K562 (cell line): ENCODE data around the gene CPED1. TPM values are rescaled to one million over a fixed set of nuclear protein-coding genes. Genes with fewer than 3 reads are reported as not detected.

Source experiments
- ATF7 ChIP-seq: fragments of 450-650 bp; IDR thresholded peaks from 2 replicates; pipeline ENCODE4 v1.7.1; 2014; ENCODE audit warnings: mild to moderate bottlenecking, moderate library complexity
- BRD9 ChIP-seq: fragments of 450-650 bp; IDR thresholded peaks from 2 replicates; pipeline ENCODE4 v1.6.1; 2018; ENCODE audit warnings: low read depth; ENCODE audit not compliant: partially characterized antibody
- C11orf30 ChIP-seq: fragments of 450-650 bp; IDR thresholded peaks from 2 replicates; pipeline ENCODE4 v1.6.1; 2016; ENCODE audit warnings: low read depth, mild to moderate bottlenecking
- CBFB ChIP-seq: sonication (generic); formaldehyde crosslinking; IDR thresholded peaks from 2 replicates; pipeline ENCODE4 v1.4.0; 2020; ENCODE audit warnings: mild to moderate bottlenecking, missing genetic modification reagents
- CREB3L1 ChIP-seq: fragments of 450-650 bp; IDR thresholded peaks from 2 replicates; pipeline ENCODE4 v1.6.1; 2014; ENCODE audit warnings: low read depth, mild to moderate bottlenecking, moderate library complexity, borderline replicate concordance
- CTCF ChIP-seq, 3 experiments: IDR thresholded peaks in 2 of 3; conservative IDR thresholded peaks in 1 of 3; 2 replicates each; pipeline ENCODE4 v1.5.1; 2011 to 2012; ENCODE audit warnings: low read length in 3 of 3, mild to moderate bottlenecking in 3 of 3, control low read depth in 2 of 3, improper control_type of control experiment in 1 of 3, inconsistent platforms in 1 of 3, low read depth in 1 of 3, mixed read lengths in 1 of 3, moderate library complexity in 1 of 3; ENCODE audit not compliant: insufficient read depth in 2 of 3
- DIDO1 ChIP-seq: fragments of 450-650 bp; IDR thresholded peaks from 2 replicates; pipeline ENCODE4 v1.6.1; 2016; ENCODE audit warnings: low read depth, missing biosample characterization, missing genetic modification characterization
- DLX4 ChIP-seq: fragments of 250-450 bp; sonication (Bioruptor Pico); IDR thresholded peaks from 2 replicates; pipeline ENCODE4 v1.6.1; 2021; ENCODE audit warnings: mild to moderate bottlenecking
- GATAD2A ChIP-seq: fragments of 450-650 bp; IDR thresholded peaks from 2 replicates; pipeline ENCODE4 v1.6.1; 2017
- GATAD2B ChIP-seq: fragments of 450-650 bp; IDR thresholded peaks from 2 replicates; pipeline ENCODE4 v1.6.1; 2017; ENCODE audit warnings: mild to moderate bottlenecking, borderline replicate concordance
- KLF16 ChIP-seq: IDR thresholded peaks from 2 replicates; pipeline ENCODE4 v1.6.1; 2016; ENCODE audit warnings: antibody characterized with exemption
- NCOA2 ChIP-seq, 2 experiments: fragments of 450-650 bp; IDR thresholded peaks; 2 replicates each; pipeline ENCODE4 v1.6.1; 2018; ENCODE audit warnings: mild to moderate bottlenecking in 2 of 2, moderate library complexity in 1 of 2; ENCODE audit not compliant: partially characterized antibody in 2 of 2
- NCOA6 ChIP-seq: fragments of 450-650 bp; IDR thresholded peaks from 2 replicates; pipeline ENCODE4 v1.6.1; 2017; ENCODE audit warnings: mild to moderate bottlenecking
- RBM25 ChIP-seq: fragments of 200-400 bp; formaldehyde crosslinking; IDR thresholded peaks from 2 replicates; pipeline ENCODE4 v1.6.1; 2018; ENCODE audit warnings: low read length, low read depth, moderate library complexity; ENCODE audit not compliant: severe bottlenecking
- SRSF9 ChIP-seq: fragments of 200-400 bp; formaldehyde crosslinking; IDR thresholded peaks from 2 replicates; pipeline ENCODE4 v1.6.1; 2017; ENCODE audit warnings: low read depth, low read length, borderline replicate concordance
- TAF9B ChIP-seq: fragments of 450-650 bp; IDR thresholded peaks from 2 replicates; pipeline ENCODE4 v1.6.1; 2018; ENCODE audit warnings: mild to moderate bottlenecking; ENCODE audit not compliant: partially characterized antibody
- THAP7 ChIP-seq: fragments of 250-450 bp; sonication (Bioruptor Pico); IDR thresholded peaks from 2 replicates; pipeline ENCODE4 v1.5.0; 2021
- YBX1 ChIP-seq: fragments of 450-650 bp; IDR thresholded peaks from 2 replicates; pipeline ENCODE4 v1.7.1; 2016; ENCODE audit warnings: mild to moderate bottlenecking
- ZNF224 ChIP-seq: sonication (generic); formaldehyde crosslinking; IDR thresholded peaks from 2 replicates; pipeline ENCODE4 v1.8.0; 2022; ENCODE audit warnings: mild to moderate bottlenecking, missing genetic modification reagents
- ZNF77 ChIP-seq: fragments of 250-450 bp; sonication (Bioruptor Pico); IDR thresholded peaks from 2 replicates; pipeline ENCODE4 v1.5.0; 2020
- polyA plus RNA-seq, 8 experiments: library from polyadenylated mRNA; depleted of rRNA in 4 of 8; stranded (reverse) in 5 of 8; unstranded in 3 of 8; fragments of >200 nt; fragmentation: Nextera tagmentation in 2 of 8; fragmentation: Illumina TruSeq in 1 of 8; extraction: Ambion mirVana in 2 of 8; extraction: Trizol in 1 of 8; gene quantifications; 2 replicates each; pipeline versions ENCODE4 v1.2.1 to v1.2.3, GENCODE V29; 2011 to 2014; ENCODE audit warnings: inconsistent platforms in 1 of 8, missing spikeins in 1 of 8
- total RNA-seq, 7 experiments: library from RNA; depleted of rRNA in 6 of 7; stranded (reverse); fragments of >200 nt in 6 of 7; fragmentation: Illumina TruSeq in 2 of 7; extraction: Trizol in 2 of 7; gene quantifications; 2 replicates each; pipeline versions ENCODE4 v1.2.1 to v1.2.3, GENCODE V29; 2011 to 2021; ENCODE audit warnings: low replicate concordance in 1 of 7
- TF ChIP-seq, protein P1 (sequence below): sonication (generic); formaldehyde crosslinking; IDR thresholded peaks from 2 replicates; pipeline ENCODE4 v1.8.0; 2022; ENCODE audit warnings: mild to moderate bottlenecking, low read depth, missing genetic modification reagents
- TF ChIP-seq, protein P2 (sequence below): sonication (generic); IDR thresholded peaks from 2 replicates; pipeline ENCODE4 v1.6.1; 2016

Gene CPED1
- total and polyA plus RNA-seq, 9 of the 15 experiments (the other 6 are each of a cell fraction or from before 2014, with no cell fraction given) = 195 to 393 (median 290) TPM

- TF ChIP-seq C11orf30 = peak; percentile 79; the same call in 1 of the 2 replicates
- peak in 1 of 2 experiments; percentile 58 for TF ChIP-seq NCOA2 (IDR thresholded peaks at IDR 0.05; ENCODE audit: partially characterized antibody in 2 of 2)
- peak in 2 of 3 experiments; percentile 28 to 40; a peak in 2 of 6 replicates for TF ChIP-seq CTCF (IDR thresholded peaks at IDR 0.05 in 2 of 3, conservative IDR thresholded peaks at IDR 0.05 in 1 of 3; ENCODE audit: insufficient read depth in 2 of 3, low read depth in 1 of 3, low read length in 3 of 3)
- TF ChIP-seq, protein P1, sequence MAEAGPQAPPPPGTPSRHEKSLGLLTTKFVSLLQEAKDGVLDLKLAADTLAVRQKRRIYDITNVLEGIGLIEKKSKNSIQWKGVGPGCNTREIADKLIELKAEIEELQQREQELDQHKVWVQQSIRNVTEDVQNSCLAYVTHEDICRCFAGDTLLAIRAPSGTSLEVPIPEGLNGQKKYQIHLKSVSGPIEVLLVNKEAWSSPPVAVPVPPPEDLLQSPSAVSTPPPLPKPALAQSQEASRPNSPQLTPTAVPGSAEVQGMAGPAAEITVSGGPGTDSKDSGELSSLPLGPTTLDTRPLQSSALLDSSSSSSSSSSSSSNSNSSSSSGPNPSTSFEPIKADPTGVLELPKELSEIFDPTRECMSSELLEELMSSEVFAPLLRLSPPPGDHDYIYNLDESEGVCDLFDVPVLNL (CRISPR knock-in tag) = no peak
- no peak for TF ChIP-seq BRD9
- TF ChIP-seq CBFB = no peak
- TF ChIP-seq GATAD2B = peak; percentile 24; the same call in 1 of the 2 replicates
- TF ChIP-seq DLX4 (CRISPR knock-in tag) = no peak
- TF ChIP-seq SRSF9 = no peak
- no peak for TF ChIP-seq NCOA6
- no peak for TF ChIP-seq THAP7 (CRISPR knock-in tag)
- TF ChIP-seq TAF9B = no peak
- peak; percentile 77 for TF ChIP-seq ATF7
- no peak for TF ChIP-seq DIDO1
- 0 out of 2 replicates have a peak, but pooled peaks have one; percentile 10 for TF ChIP-seq CREB3L1
- no peak for TF ChIP-seq ZNF224 (CRISPR knock-in tag)
- no peak for TF ChIP-seq RBM25
- TF ChIP-seq GATAD2A = no peak; the same call in 1 of the 2 replicates
- no peak for TF ChIP-seq KLF16
- TF ChIP-seq YBX1 = no peak
- TF ChIP-seq, protein P2, sequence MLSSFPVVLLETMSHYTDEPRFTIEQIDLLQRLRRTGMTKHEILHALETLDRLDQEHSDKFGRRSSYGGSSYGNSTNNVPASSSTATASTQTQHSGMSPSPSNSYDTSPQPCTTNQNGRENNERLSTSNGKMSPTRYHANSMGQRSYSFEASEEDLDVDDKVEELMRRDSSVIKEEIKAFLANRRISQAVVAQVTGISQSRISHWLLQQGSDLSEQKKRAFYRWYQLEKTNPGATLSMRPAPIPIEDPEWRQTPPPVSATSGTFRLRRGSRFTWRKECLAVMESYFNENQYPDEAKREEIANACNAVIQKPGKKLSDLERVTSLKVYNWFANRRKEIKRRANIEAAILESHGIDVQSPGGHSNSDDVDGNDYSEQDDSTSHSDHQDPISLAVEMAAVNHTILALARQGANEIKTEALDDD = peak; percentile 96
- TF ChIP-seq ZNF77 (CRISPR knock-in tag) = no peak
Observed at GRCh38 chr7:121000081-121000983, 11.8 kb downstream of the CPED1 start (continued).
